ENCODE results near the gene RNF141.

- TF ChIP-seq ATF3 (CRISPR knock-in tag; conservative IDR thresholded peaks at IDR 0.05) (no peak), NFYB (CRISPR knock-in tag; conservative IDR thresholded peaks at IDR 0.05; ENCODE audit: low read depth) (no peak), NR2C2 (CRISPR knock-in tag; IDR thresholded peaks at IDR 0.05) (no peak), CTCF (IDR thresholded peaks at IDR 0.05) (no peak), USF2 (CRISPR knock-in tag; IDR thresholded peaks at IDR 0.05) (no peak), AFF4 (CRISPR knock-in tag; IDR thresholded peaks at IDR 0.05; ENCODE audit: borderline replicate concordance) (no peak), MAX (CRISPR knock-in tag; IDR thresholded peaks at IDR 0.05) (no peak), JUN (CRISPR knock-in tag; IDR thresholded peaks at IDR 0.05) (no peak), TCF7 (CRISPR knock-in tag; IDR thresholded peaks at IDR 0.05; ENCODE audit: low read depth) (no peak), ZNF138 (CRISPR knock-in tag; conservative IDR thresholded peaks at IDR 0.05) (no peak)
These were observed 61.0 kb downstream of the RNF141 start for GRCh38 chr11:10480026-10480425.

All from WTC11 (cell line).